GM19328 (cell line): Measurements from ENCODE around the gene IPO5.
"Not testable (repeated sequence)": the region's sequence is repeated elsewhere in the genome, so short reads cannot be mapped to it uniquely, and the experiment has no call there.

Experiments used
- ATAC-seq: cut with Tn5 transposase; IDR thresholded peaks from one replicate; pipeline ENCODE4 v1.9.1; 2021; ENCODE audit warnings: mild to moderate bottlenecking, moderate library complexity; ENCODE audit not compliant: unreplicated experiment

Gene IPO5

DNA sequence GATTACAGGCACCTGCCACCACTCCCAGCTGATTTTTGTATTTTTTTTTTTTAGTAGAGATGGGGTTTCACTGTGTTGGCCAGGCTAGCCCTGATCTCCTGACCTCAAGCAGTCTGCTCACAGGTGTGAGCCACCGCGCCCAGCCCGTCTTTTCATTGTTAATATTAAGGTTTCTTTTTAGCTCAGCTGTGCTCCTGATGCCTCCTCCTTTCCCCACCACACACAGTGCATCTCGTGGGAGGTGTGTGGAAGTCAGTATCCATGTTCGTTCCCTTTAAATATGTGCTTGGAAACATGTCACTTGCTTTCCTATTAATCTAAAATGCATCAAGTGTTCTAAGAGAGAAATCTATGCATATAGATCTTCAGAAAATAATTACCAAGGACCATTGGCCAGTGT, 53.5 kb downstream of the IPO5 start:
- no peak for ATAC-seq

DNA sequence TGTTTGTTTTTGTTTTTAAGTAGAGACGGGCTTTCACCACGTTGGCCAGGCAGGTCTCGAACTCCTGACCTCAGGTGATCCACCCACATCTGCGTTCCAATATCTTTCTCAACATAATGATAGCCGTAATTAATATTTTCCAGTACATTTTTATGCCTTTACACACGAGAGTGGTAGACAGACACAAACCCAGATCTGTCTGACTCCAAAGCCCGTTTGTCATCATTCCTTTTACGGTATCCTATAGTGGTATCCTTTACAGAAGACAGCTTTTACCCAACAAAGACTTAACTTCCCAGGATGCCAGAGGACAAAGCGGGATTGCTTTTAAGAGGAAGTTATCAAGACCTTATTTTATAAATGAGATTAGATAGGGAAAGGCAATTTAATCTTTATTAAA, 59.8 kb downstream of the IPO5 start:
- ATAC-seq = no peak

DNA sequence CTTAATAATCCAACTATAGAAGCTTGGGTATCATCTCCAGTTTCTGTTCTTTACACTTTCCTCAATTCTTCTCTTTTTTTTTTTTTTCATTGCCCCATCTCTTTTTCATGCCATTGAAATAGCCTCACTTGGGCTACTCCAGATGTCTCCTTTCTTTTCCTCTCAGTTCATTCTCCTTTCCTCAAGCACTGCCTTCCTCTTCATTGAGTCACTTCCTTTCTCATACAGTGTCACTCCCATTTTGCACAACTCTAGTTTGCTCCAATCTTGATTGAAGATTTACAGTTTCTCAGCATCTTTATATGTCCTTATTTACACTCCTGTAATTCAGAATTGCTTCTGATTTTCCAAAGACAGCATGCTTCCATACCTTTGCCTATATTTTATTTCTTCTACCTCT, 61.3 kb downstream of the IPO5 start:
- no peak for ATAC-seq

DNA sequence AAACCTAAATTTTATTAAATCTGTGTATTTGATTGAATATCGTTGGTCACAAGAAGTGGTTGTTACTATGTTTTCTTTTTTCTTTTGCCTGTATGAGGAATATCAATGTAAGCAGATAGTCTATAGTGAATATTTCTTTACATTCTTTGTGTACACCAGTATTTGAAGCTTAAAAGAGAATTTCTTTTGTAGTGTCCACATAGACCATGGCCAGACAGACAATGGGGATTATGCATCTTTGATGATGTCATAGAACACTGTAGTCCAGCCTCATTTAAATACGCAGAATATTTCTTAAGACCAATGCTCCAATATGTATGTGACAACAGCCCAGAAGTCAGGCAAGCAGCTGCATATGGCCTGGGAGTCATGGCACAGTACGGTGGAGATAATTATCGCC, 64.8 kb downstream of the IPO5 start:
- no peak for ATAC-seq

DNA sequence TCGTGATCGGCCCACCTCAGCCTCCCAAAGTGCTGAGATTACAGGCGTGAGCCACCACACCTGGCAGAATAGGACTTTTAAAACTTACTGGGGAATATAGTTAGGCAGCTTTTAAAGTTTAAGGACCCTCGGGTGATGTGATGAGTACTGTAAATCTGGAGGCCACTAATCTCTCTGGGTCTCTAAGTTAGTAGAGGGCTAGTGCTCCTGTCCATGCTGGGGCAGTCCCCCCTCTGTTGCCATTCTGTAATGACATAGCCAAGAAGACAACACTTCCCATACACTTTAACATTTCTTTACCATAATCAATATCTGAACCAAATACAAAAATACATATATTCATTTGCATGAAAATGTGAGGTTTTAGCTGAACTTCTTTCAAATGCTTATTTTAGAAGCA, 65.7 kb downstream of the IPO5 start:
- ATAC-seq = no peak

DNA sequence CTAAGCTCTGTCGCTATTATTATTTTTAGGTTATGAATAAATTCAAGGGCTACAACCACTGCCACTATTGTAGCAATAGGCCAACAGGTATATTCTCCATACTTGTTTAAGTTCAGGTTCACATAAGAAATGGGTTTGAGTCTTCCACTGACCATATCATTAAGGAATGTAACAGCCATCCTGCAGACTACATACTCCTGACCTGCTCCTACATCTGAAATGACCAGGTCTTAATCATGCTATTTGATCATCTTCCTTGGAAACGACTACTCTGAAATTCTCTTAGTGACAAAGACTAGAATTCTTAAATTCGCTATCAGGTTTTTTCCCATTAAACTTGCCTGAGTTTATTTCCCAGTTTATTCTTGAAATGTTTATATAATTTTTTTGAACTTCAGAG, 66.8 kb downstream of the IPO5 start:
- ATAC-seq = no peak

DNA sequence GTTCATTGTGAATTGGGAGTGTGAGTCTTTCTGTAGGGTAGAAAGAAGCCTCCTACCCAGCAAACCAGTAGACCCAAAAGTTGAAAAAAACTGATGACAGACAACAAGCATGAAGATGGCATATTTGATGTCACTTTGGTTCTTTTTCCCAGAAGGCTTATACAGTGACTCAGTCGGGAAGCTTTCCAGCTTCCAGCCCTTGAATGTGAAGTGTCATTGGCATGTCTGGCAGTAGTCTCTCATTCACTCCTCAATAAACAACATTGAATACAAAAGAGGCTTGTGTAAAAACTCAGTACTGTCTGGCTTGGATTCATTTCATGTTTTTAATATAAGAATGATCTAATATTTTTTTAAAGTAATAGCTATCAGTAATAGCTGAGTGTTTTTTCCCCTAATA, 68.7 kb downstream of the IPO5 start:
- no peak for ATAC-seq

DNA sequence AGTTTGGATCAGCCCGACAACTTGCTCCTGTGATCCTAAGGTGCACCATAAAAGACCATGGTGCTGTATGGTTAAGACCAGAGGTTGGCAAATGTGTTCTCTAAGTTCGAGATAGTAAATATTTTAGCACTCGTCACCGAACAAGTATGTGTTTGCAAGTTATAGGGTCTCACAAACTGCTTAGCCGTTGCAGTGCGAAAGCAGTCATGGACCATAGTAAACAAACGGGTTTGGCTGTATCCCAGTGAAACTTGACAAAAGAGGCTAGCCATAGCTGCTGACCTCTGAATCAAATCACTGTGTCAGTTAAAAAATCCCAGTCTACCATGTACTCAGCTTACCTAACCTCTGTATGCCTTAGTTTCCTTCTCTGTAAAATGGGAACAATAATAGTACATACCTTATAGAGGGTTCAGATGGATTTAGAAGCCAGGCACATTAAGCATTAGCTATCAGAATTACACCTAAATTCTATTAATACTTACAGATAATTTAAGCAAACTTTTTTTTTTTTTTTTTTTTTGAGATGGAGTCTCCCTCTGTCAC, 72.1 kb downstream of the IPO5 start:
- ATAC-seq = no peak

DNA sequence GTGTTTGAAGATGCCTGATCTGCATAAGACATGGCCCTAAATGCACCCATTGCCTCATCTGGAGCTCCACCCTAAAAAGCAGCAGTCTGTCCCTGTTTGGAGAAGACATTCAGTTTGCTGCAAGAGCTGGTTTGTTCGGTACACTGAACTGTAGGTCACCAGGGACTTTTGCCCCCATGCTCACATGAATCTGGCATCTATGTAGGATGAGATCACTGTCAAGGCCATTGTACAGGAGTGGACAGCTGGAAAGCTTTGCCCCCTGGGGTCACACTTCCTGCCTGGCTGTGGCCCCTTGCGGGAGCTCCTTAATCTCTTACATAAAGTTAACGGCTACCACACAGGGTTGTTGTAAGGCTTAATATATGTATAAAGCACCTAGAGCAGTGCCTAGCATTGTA, 73.0 kb downstream of the IPO5 start:
- no peak for ATAC-seq

DNA sequence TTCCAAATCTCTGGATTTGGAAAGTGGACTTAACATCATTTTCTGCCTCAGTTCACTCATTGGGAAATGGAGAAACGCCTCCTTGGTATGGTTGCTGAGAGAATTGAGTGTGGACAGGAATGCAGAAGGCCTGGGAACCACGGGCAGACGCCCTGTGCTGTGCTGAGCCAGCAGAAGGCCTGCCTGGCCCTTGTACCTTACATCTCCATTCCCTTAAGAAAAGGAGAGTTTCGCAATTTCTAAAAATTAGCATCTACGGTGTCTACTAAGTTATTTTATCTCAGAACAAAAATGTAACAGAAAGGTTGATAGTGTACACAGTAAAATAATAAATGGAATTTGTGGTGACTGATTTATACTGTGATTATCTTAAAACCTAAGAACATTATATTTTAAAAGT, 78.7 kb downstream of the IPO5 start:
- no peak for ATAC-seq

DNA sequence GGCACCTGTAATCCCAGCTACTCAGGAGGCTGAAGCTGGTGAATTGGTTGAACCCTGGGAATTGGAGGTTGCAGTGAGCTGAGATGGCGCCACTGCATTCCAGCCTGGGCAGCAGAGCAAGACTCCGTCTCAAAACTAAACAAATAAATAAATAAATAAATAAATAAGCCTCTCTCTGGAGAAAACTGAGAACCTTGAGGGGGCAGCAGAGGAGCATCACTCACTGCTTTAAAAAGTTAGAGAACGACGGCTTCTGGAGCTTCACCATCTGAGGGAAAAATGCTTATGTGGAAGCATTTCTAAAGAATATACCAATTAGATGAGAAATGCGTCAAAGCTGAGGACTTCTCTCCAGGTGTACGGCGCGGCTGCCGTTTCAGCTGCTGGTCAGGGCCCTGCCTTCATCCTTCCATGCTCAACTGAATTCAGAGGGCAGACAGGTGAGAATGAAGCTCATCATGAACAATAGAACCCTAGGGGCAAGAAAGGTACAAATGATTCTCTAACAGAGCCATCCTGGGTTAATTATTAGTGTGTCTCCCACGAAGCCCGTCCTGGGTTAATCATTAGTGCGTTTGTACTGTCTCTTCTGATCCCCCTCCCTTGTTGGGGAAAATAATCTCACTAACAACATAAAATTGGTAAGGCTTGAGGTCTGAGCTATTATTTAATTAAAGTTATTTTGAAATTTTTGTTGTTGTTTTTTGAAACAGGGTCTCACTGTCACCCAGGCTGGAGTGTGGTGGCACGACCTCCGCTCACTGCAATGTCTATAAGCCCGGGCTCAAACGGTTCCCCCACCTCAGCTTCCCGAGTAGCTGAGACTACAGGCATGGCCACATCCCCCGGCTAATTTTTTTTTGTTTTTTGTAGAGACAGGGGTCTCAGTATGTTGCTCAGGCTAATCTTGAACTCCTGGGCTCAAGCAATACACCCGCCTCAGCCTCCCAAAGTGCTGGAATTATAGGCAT, 80.1 kb downstream of the IPO5 start:
- ATAC-seq = no peak

DNA sequence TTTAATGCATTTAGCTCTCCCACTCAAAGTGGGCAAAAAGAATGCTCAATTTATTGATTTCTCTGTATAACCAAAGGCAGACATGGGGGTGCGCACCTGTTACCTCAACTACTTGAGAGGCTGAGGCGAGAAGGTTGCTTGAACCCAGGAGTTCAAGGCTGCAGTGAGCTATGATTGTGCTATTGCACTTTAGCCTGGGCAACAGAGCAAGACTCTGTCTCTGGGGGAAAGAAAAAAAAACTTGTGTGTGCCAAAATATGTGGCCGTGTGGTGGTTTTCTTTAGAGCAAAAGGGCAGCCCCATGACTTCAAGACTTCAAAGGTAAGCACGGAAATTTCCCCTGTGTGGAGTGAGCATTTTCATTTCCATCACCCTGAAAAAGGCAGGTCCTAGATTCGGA, 81.9 kb downstream of the IPO5 start:
- no peak for ATAC-seq

DNA sequence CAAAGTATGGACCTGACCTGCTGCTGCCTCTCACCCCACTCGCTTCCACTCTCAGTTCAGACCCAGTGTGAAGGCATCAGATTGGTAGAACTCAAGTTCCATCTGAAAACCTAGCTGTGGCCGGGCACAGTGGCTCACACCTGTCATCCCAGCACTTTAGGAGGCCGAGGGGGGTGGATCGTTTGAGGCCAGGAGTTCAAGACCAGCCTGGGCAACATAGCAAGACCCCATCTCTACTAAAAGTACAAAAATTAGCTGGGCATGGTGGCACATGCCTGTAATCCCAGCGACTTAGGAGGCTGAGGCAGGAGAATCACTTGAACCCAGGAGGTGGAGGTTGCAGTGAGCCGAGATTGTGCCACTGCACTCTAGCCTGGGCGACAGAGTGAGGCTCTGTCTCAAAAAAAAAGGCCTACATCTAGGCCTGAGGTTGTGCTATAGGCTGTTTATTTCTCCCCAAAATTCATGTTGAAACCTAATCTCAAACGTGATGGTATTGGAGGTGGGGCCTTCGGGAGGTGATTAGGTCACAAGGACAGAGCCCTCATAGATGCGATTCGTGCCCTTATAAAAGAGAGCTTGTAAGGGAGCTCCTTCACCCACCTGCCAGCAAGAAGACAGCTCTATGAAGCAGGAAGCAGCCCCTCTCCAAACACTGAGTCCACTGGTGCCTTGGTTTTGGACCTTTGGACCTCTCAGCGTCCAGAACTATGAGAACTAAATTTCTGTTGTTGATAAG, 83.3 kb downstream of the IPO5 start:
- not testable (repeated sequence) for ATAC-seq

DNA sequence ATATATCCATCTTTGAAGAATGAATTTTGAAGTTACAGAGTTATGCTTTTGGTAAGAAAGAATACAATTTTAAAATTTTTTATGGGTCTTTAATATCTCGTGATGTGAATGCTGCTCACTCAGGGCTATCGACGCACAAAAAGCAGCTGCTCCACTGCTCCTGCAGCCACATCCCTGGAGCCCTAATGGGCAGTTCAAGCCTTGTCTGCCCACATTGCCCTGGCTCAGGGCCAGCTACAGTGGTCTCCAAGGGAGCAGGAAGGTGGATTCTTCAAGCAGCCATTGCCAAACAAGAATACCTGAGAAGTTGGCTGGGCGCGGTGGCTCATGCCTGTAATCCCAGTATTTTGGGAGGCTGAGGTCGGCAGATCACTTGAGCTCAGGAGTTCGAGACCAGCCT, 85.8 kb downstream of the IPO5 start:
- no peak for ATAC-seq

DNA sequence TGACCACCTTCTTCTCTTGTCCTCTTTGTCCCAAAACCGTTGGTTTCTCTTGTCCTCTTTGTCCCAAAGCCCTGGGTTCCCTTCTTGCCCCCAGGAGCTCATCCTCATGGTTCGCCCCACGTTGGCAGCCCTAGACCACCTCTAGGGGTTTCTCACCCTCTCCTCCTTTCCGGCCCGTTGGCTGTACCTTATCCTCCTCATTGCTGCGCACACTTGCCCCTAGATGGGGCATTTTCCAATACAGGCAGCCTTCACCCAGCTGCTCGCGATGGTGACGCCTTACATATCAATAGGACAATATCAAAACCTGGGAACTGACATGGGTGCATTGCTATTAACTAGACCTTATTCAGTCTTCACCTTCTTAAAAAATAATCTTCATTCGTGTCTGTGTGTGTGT, 86.5 kb downstream of the IPO5 start:
- no peak for ATAC-seq

DNA sequence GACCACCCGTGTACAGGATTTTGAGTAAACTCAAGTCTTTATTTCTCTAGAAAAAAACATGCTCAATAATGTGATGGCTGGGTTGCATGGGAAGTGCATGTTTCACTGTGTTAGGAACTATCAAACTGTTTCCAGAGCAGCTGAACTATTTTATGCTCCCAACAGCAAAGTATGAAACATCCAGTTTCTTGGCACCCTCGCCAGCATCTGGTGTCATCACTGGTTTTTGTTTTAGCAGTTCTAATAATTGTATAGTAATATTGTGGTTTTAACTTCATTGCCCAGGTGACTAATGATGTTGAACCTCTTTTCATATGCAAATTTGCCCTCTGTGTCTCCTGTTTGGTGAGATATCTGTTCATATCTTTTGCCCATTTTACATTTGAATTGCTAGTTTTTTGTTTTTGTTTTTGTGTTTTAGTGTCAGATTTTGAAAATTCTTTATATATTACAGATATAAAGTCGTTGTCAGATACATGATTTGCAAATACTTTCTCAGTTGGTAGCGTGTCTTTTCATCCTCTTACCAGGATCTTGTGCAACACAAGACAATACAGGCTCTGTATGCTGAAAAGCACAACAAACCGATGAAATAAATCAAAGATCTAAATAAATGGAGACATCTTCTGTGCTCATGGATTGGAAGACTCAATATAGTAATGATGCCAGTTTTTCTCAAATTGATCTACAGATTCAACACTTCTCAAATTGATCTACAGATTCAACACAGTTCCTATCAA, 87.8 kb downstream of the IPO5 start:
- ATAC-seq = no peak

DNA sequence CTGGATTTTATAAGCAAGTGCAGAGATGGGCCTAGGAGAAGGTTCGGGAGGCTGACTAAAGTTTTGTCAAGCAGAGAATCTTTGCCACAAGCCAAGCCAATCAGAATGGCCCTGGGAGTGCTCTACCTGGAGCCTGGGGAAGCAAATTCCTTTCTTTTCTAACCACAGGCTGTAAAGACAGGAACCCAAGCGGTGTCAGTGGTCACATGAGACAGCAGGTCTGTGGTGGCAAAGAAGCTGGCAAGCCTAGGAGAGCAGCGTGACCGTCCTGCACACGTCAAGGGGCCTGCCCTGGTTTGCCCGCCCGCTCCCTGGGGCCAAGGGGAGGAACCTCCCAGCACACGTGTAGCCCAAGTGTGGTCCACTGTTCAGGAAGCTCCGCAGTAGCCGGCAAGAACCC, 90.8 kb downstream of the IPO5 start:
- no peak for ATAC-seq

DNA sequence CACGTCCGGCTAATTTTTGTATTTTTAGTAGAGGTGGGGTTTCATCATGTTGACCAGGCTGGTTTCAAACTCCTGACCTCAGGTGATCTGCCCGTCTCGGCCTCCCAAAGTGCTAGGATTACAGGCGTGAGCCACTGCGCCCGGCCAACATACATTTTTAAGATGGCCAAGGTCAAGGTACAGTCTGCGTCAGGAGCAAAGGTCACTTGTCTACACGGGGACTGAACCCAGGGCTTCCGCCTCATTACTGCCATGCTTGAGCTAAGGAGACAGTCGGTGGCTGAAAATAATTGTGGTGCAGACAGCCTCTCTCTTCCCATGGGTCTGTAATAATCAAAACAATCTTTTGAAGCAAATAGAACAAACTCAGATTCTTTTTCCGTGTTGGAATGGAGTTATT, 94.3 kb downstream of the IPO5 start:
- not testable (repeated sequence) for ATAC-seq

DNA sequence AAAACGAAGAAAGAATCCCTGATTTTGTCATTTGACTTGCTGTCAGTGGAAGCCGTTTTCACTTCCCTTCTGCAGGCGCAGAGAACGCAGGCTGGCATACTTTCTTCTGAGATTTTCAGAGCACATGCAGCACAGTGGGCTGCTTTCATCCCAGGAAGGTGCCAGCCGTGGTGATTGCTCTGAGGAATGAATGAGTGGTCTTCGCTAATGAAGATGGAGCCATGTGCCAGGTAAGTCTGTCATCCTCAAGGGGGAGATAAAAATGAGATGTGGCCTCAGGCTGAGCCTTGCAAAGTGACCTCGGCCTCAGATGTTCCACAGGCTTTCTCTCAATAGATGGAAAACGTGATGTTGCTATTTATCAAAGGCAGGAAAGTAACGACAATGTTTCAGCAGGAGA, 94.8 kb downstream of the IPO5 start:
- ATAC-seq = no peak

DNA sequence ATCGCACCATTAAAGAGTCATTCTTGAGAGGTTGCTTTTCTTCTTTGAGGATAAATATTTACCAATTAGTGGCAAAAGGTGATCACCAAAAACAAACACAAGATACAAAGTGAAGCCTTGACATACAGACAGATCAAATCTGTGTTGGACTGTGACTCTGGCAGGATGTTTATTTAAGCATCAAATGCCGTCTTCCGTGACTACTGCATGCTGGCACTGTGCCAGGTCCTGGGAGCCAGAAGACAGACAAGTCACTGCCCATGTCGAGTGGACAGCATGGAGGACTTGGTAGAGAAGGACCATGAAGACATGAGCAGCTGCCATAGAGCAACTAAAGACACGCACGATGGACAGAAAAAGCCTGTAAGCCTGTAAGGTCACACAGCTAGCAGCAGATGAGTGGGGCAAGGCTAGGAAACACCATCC, 96.6 kb downstream of the IPO5 start:
- no peak for ATAC-seq

DNA sequence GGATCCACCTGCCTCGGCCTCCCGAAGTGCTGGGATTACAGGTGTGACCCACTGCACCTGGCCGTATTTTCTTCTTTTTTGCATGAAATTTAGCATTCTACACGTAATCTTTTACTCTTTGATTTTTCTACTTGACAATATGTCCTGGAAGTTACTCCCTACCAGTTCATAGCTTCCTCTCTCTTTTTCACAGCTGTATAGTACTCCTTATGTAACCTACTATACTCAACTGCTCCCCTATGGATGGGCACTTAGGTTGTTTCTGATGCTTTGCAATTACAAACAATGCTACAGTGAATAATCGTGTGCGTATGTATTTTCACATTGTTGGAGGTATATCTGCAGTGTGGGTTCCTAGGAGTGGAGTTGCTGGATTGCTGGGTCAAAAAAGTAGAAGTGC, 98.9 kb downstream of the IPO5 start:
- ATAC-seq = no peak
